GM19193 (cell line): ENCODE results near the gene PRLHR.

ENCODE experiments used
- POLR2A ChIP-seq: IDR thresholded peaks from 4 replicates; pipeline ENCODE4 v1.6.1; 2011; ENCODE audit not compliant: insufficient read depth, insufficient read length; ENCODE audit errors: extremely low read depth

Gene PRLHR

DNA sequence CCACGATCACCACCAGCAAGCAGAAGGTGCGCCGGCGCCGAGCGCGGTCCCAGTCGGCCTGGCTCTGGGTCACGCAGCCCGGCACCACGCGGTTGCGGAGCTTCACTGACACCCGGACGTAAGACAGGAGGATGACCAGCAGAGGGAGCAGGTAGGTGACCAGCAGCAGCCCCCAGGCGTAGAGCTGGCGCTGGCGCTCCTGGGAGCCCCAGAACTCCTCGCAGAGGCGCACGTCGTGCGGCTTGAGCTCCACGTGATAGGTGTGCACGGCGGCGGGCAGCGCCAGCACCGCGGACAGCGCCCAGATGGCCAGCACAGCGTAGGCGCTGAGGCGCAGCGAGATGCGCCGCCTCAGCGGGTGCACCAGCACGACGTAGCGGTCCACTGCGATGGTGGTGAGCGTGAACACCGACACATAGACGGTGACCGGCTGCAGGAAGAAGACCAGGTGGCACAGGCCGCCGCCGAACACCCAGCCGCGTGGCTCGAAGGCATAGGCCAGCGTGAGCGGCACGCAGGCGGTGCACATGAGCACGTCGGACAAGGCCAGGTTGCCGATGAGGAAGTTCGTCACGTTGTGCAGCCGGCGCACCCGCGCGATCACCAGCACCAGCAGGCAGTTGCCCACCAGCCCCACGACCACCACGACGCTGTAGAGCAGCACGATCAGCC is 920 bp downstream of the PRLHR start:
- TF ChIP-seq POLR2A, result no peak

DNA sequence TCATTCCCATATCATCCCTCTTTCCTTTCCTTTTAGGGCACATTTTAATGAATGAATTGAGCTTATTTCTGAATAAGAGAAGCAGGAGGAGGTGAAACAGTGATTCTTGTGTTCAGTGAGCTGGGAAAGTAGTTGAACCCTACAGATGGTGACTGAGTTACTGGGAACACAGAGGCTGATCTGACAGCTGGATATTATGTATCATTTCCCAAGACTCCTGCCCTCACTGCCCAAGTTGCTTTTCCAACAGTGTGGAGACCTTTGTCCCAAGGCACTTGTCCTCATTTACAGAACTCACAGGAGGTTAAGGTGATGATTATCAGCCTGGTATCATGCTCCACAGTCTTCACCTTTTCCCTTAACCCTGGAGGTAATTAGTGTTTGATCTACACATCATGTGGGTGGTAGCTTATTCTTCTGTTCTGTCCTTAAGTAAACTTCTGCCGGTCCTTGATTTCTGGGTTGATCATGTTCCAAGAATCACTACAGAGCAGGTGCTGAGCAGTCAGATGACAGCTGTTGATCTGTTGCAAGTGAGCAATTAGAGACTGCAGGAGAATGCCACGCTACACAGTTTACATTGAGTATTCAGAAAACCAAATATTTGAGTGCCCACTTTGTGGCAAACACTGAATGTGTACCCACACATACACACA is 2.6 kb downstream of the PRLHR start:
- no peak for TF ChIP-seq POLR2A

DNA sequence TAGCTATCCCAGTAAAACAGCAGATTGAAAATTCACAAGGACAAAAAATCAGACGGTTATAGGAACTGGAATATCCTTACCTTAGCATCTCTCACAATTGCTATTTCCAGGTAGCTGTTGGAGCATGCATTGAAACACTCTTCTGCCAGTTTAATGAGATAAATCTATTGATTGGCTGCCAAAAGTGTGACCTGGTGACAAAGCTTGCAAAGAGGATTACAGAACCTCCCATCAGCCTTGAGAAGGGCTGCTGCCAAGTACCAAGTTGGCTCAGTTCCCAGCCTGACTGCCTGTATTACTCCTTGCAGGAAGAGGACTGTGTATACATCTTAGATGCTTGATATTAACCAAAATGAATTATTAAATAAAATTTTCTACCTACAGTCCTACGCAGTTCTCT is 5.1 kb downstream of the PRLHR start:
- TF ChIP-seq POLR2A, result no peak

DNA sequence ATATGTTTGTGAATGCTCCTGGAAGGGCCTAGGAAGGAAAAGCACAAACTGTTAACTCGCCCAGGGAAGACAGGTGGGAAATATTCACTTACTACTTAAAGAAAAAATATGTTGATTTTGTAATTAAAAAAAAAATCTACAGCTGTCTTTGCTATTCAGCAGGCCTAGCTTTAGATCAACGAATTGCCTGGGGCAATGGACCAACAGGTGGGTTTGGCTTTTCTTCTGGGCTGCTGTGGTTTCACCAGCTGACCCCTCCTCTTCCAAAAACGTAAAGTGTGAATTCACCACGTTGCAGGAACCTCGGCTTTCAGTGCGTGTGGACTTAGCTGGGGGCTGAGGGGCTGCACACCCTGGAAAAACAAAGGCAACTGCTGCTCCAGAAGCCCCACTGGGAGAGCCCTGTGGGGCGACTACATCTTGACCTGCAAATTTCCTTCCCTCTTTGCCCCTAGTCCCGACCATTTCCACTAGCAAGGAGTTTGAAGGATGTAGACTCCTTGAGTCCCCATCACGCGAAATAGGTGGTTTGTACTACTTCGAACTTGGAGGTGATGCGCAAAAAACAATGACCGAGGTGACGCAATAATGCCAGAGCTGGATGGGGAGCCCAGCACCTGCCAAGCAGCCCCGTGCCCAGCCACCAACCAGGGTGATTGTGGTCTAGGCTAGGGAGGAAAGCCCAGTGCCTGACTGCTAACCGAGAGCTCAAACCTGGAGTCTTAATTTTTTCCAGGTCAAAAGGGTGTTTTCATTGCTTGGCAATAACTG is 7.4 kb downstream of the PRLHR start:
- TF ChIP-seq POLR2A, result no peak

DNA sequence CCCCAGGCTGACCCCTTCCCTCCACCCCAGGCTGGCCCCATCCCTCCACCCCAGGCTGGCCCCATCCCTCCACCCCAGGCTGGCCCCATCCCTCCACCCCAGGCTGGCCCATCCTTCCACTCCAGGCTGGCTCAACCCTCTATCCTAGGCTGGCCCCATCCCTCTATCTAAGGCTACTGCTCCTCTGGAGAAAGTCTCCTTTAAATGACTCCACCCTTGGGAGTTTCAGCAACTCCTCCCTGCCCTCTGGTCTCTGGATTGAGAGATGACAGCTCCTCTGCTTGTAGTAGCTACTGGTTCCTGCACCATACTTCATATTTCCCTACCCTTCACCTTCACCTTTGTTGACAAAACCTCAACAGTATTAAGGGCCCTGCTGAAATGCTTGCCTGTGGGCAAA is 8.5 kb downstream of the PRLHR start:
- no peak for TF ChIP-seq POLR2A

DNA sequence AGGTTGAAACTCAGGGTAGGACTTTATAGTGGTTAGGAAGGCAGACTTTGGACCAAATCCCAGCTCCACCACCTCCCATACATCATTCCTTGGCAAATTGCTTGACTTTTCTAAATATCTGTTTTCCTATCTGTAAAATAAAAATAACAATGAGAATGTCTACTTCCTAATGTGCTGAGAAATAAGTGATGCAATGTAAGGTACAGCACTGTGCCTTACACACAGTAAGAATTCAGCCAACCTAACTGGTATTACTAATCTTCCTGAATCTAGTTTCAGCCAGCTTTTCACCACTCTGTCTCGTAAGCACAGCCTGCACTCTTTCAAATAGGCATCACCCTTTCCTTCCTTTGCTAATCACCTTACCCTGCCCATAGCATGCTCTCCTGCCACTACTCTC is 9.7 kb downstream of the PRLHR start:
- no peak for TF ChIP-seq POLR2A

DNA sequence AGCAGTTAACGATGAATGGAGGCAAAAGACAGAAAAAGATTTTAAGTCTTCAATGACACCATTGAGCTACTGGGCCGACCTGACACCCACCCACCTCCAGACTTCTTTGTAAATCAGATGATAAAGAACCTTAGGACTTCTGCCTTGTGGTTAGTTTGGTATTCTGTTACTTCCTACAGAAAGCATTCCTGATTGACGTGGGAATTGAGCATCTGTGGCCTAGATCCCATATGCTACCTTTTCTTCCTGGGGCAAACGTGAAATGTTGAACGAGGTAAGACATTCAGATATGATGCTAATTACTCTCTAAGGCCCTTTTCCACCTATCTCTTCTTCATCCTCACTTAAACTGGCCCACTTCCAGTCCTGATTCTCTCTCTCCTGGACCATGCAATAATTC is 10.2 kb downstream of the PRLHR start:
- no peak for TF ChIP-seq POLR2A

DNA sequence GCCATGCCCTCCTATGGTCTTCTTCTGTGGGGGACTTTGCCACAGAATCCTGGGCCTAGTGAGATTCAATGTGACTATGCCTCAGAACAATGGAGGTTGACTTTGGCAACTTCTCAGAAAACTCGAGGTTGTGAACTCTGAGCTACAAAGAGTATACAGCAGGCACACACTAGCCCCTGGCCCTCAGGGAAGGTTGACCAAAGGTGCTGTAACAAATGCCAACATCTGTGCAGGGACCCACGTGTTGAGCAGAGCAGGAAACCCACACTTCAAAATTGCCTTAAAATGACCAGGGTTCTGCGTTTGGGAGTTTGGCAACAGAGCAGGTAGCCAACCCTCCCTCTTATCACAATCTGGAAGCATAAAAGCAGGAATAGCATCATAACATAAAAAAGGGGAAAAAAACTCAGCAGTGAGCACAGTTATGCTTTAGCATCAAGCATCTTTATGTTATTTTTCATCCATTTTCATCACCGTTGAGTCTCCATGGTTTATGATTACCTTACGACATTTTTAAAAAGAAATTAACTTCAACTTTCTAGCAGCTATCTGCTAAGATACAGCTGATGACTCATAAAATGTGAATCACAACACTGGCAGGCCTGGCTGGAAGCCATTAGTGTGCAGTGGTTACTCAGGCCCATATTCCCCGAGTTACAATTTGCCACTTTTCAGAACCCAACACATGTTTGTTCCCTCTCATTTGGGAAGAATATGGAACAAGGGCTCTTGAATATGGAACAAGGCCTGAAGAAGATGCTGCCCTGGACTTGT is 11.1 kb downstream of the PRLHR start:
- TF ChIP-seq POLR2A, result no peak

DNA sequence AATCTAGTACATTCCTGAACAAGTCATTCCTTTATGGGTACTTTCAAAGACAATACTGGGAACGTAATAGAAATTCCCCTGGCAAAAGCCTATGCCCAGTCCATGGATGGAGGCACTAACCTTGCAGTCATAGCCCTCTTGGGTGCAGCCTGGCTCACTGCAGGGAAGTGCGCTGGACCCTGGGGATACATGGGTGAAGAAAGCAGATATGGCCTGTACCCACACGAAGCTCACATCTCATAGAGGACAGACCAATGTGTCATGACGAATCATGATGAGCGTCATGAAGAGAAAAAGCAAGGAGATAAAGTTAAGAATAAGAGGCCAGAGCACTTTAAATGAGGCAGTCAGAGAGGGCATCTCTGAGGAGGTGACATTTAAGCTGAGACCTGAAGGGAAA is 11.8 kb downstream of the PRLHR start:
- no peak for TF ChIP-seq POLR2A

DNA sequence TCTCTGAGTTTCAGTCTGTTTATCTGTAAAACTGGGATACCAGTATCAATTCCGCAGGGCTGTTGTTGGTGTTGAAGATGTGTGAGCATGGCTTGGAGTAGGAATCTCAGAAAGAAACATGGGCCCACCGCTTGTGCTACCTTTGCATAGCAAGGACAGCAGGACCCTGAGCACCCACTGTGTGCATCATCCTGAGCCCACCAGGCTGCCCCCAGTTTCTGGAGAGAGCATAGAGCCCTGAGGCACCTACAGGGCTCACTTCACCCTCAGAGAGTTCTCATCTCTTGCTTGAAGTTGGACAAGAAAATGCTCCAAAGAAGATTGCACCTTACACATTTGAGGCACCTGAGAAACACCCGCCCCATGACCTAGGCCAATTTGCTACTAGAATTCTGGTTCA is 12.9 kb downstream of the PRLHR start:
- no peak for TF ChIP-seq POLR2A

DNA sequence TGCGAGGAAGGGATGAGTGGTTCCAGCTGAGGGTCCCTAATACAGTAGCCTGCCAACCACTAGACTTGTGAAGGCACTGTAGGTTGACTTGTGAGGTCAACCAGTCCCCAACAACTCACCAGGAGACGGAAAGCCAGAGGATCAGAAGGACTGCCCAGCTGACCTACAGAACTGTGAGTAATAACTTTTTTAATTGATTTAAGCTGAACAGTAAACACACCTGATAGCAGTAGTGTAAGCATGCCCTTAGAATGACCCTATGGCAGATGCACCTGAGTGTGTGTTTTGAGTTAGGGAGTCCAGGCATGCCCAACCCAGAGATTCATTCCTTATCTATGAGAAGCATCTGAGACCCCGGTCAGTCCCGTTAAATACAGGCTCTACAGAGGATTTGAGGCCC is 14.1 kb downstream of the PRLHR start:
- TF ChIP-seq POLR2A, result no peak

DNA sequence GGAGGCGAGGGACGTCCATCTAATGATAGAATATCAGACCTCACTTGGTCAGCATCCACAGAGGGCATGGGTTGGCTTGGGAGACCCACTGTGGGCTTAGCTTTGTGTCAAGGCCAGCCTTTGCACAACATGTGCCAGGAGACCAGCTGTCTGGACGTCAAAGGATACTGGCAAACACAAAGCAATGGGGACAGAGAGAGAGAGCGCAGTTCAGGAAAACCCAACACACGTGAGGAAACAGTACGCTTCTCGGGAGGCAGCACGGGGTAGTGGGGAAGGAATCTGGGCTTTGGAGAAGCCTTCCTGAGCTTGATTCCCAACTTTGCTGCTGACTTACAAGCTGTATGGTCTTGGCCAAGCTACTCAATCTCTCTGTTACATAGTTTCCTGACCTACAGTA is 14.7 kb downstream of the PRLHR start:
- TF ChIP-seq POLR2A, result no peak

DNA sequence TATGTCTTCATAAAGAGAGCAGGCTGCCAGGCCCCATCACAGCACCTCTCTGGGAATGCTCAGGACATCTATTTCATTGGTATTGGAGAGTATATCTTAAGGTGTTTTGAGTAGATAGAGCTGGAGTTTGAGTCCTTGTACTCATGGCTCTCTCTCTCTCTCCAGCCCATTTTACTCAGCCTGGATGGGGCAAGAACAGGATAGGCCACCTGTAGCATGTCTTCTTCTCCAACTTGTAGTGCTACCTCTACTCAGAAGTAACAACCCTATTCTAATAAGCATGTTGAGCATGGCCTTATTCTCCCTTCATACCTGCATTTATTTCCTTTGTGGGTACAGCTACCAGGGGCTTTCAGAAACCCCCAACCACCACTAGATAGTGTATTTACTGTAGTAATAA is 21.9 kb downstream of the PRLHR start:
- no peak for TF ChIP-seq POLR2A

DNA sequence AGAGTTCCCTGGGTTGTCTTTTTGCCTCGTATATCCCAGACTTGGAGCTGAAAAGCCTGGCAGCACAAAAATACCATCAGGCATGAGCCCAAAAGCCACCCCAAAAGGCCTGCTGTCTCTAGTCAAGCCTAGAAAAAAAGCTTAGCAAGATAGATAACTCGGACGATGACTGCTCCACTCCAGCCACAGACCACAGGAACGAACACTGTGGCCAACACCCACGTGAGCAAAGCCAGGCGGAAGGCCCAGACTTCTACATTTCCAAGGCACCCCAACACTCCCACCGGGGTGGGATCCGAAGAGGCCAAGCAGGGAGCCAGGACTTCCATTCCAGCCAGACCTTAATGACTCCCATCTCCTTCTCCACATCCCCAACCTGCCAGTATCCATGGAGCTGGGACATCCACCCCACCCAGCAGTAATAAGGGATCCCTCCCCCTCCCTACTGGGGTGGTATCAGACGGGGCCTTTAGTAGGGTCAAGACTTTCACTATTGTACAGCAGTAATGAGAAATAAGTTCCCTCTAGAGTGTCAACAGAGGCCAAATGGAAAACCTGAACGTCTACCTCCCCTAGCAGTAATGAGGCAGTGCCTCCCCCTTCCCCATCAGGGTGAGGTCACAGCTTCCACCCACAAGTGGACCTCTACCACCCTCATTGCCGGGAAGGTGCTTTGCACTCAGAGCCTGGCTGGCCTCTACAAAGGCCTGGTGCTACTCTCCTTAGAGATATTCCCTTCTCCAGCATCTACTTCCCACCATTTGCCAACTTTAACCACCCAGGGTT is 23.0 kb downstream of the PRLHR start:
- TF ChIP-seq POLR2A, result no peak
